GM23248 (cell line): ENCODE results near the gene CLSTN2. TPM values are rescaled to one million over a fixed set of nuclear protein-coding genes. Genes with fewer than 3 reads are reported as not detected.

Source experiments
- DNase-seq: peaks from one replicate; pipeline ENCODE4 v3.0.0-alpha.2; 2015
- H2AFZ ChIP-seq: fragments of 200-600 bp; sonication (generic); 2 replicates; pipeline ENCODE4 v1.6.1; 2016; ENCODE audit warnings: antibody characterized with exemption
- H3F3A ChIP-seq: fragments of 200-600 bp; sonication (generic); 2 replicates; pipeline ENCODE4 v1.6.1; 2016; ENCODE audit warnings: mild to moderate bottlenecking, antibody characterized with exemption, mixed run types; ENCODE audit not compliant: insufficient read depth
- H3K27ac ChIP-seq: fragments of 200-600 bp; sonication (generic); 2 replicates; pipeline ENCODE4 v1.5.1; 2016; ENCODE audit warnings: mild to moderate bottlenecking
- H3K27me3 ChIP-seq: fragments of 200-600 bp; sonication (generic); replicated peaks from 2 replicates; pipeline ENCODE4 v1.6.1; 2016; ENCODE audit warnings: mild to moderate bottlenecking; ENCODE audit not compliant: insufficient read depth
- H3K36me3 ChIP-seq: fragments of 200-600 bp; sonication (generic); 2 replicates; pipeline ENCODE4 v1.6.1; 2016; ENCODE audit warnings: low read depth, mild to moderate bottlenecking
- H3K4me1 ChIP-seq: fragments of 200-600 bp; sonication (generic); 2 replicates; pipeline ENCODE4 v1.6.1; 2016; ENCODE audit warnings: mild to moderate bottlenecking; ENCODE audit not compliant: insufficient read depth
- H3K4me2 ChIP-seq: fragments of 200-600 bp; sonication (generic); one replicate; pipeline ENCODE4 v1.6.1; 2016; ENCODE audit warnings: mild to moderate bottlenecking; ENCODE audit not compliant: unreplicated experiment
- H3K4me3 ChIP-seq: fragments of 200-600 bp; sonication (generic); 2 replicates; pipeline ENCODE4 v1.5.1; 2016; ENCODE audit warnings: mild to moderate bottlenecking
- H3K79me2 ChIP-seq: fragments of 200-600 bp; sonication (generic); 2 replicates; pipeline ENCODE4 v1.6.1; 2016; ENCODE audit warnings: mild to moderate bottlenecking; ENCODE audit not compliant: insufficient read depth
- H3K9ac ChIP-seq: fragments of 200-600 bp; sonication (generic); 2 replicates; pipeline ENCODE4 v1.6.1; 2016; ENCODE audit warnings: mild to moderate bottlenecking
- H3K9me2 ChIP-seq: fragments of 200-600 bp; sonication (generic); 2 replicates; pipeline ENCODE4 v1.6.1; 2016; ENCODE audit warnings: mixed run types, mild to moderate bottlenecking, moderate library complexity; ENCODE audit not compliant: insufficient read depth
- H3K9me3 ChIP-seq: fragments of 200-600 bp; sonication (generic); one replicate; pipeline ENCODE4 v1.6.1; 2017; ENCODE audit warnings: low read depth
- H4K20me1 ChIP-seq: fragments of 200-600 bp; sonication (generic); 2 replicates; pipeline ENCODE4 v1.6.0; 2016; ENCODE audit not compliant: insufficient read depth
- EZH2 ChIP-seq: fragments of 200-600 bp; sonication (generic); IDR thresholded peaks from 2 replicates; pipeline ENCODE4 v1.6.1; 2018; ENCODE audit warnings: antibody characterized with exemption, mild to moderate bottlenecking; ENCODE audit not compliant: insufficient read depth, poor library complexity, severe bottlenecking
- EZH2phosphoT487 ChIP-seq: fragments of 200-600 bp; sonication (generic); IDR thresholded peaks from 2 replicates; pipeline ENCODE4 v1.6.1; 2018; ENCODE audit warnings: antibody characterized with exemption, moderate library complexity, mild to moderate bottlenecking, low read depth; ENCODE audit not compliant: insufficient read depth
- WGBS, 2 experiments: methylation state at CpG; one replicate each; pipeline ENCODE4 v1.1.6; 2015 to 2017; ENCODE audit warnings: low lambda C conversion rate in 2 of 2, low coverage in 1 of 2; ENCODE audit errors: missing lambda C conversion rate in 2 of 2; 5-methylcytosine and 5-hydroxymethylcytosine counted together
- in situ Hi-C: fragments of 300-500 bp; cut with MboI; formaldehyde crosslinking; loops from 2 replicates; pipeline ENCODE4 v1.15.0; 2020
- polyA plus RNA-seq: library from polyadenylated mRNA; unstranded; fragments of >200 nt; fragmentation: Nextera tagmentation; extraction: Ambion mirVana; gene quantifications from 2 replicates; pipeline ENCODE4 v1.2.1, GENCODE V29; 2016
- total RNA-seq: library from RNA; depleted of rRNA; stranded (reverse); fragments of >200 nt; shearing (Covaris generic); gene quantifications from 2 replicates; pipeline ENCODE4 v1.2.3, GENCODE V29; 2014

The CLSTN2 gene
- total and polyA plus RNA-seq, 2 experiments from 2014 or later = not detected

GRCh38 chr3:140023616-140024530, 88.9 kb downstream of the CLSTN2 start:
- Histone ChIP-seq H3K9me3 (no peaks in the 10 kb centered on the region), H3K27ac (no peak overlapping the region), H3F3A (no peaks in the 10 kb centered on the region), H3K4me2 (no peak overlapping the region), H2AFZ (no peak overlapping the region), H3K9me2 (no peaks in the 10 kb centered on the region), H3K36me3 (no peaks in the 10 kb centered on the region), H3K79me2 (no peaks in the 10 kb centered on the region), H3K27me3 (no peaks in the 10 kb centered on the region), H3K4me3 (no peak overlapping the region), H4K20me1 (no peaks in the 10 kb centered on the region), H3K4me1 (no peaks in the 10 kb centered on the region), H3K9ac (no peak overlapping the region)
- in situ Hi-C loops = no loop called here
- 10 to 13% methylated on average over 12 of the region's 12 CpGs for WGBS, 2 experiments
- TF ChIP-seq EZH2phosphoT487 (no peak), EZH2 (no peak)
- DNase-seq = peak; percentile 20

GRCh38 chr3:140031170-140031569, 96.2 kb downstream of the CLSTN2 start:
- H3K36me3 ChIP-seq = no peaks in the 10 kb centered on the region
- H3K27me3 ChIP-seq = no peaks in the 10 kb centered on the region
- no peaks in the 10 kb centered on the region for H4K20me1 ChIP-seq
- H2AFZ ChIP-seq = no peak overlapping the region
- H3K27ac ChIP-seq = no peak overlapping the region
- H3K9me3 ChIP-seq = no peaks in the 10 kb centered on the region
- no peak overlapping the region for H3K9ac ChIP-seq
- H3K4me2 ChIP-seq = no peak overlapping the region
- H3K9me2 ChIP-seq = no peaks in the 10 kb centered on the region
- no peaks in the 10 kb centered on the region for H3F3A ChIP-seq
- in situ Hi-C loops = no loop called here
- WGBS, 2 experiments = 41 to 53% methylated on average over 4 of the region's 4 CpGs
- no peaks in the 10 kb centered on the region for H3K79me2 ChIP-seq
- no peak for DNase-seq
- TF ChIP-seq EZH2phosphoT487 (no peak), EZH2 (no peak)
- no peak overlapping the region for H3K4me3 ChIP-seq
- no peaks in the 10 kb centered on the region for H3K4me1 ChIP-seq

DNA sequence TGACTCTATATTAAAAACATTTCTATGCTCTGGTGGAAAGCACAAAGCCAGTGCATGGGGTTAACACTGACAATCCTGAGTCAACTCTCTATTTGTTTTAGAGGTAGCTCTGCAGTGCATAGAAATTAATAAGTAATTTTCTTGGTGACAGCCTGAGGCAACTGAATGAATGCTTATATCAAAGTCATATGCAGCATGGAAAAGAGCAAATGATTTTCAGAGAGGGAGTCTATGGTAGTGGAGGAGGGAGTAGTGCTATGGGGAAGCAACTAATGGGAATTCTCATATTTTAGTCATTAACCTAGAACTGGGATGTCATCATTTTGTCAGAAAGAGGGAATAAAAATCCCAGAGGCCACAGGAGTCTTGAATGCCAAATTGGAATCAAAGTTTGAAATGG, 99.1 kb downstream of the CLSTN2 start:
- Histone ChIP-seq H3K9ac (no peak overlapping the region), H4K20me1 (no peaks in the 10 kb centered on the region), H3K27ac (no peak overlapping the region), H3F3A (no peaks in the 10 kb centered on the region), H3K9me3 (no peaks in the 10 kb centered on the region), H3K79me2 (no peaks in the 10 kb centered on the region), H3K4me3 (no peak overlapping the region), H3K27me3 (no peaks in the 10 kb centered on the region), H3K9me2 (no peaks in the 10 kb centered on the region), H2AFZ (no peak overlapping the region), H3K36me3 (no peaks in the 10 kb centered on the region), H3K4me2 (no peak overlapping the region), H3K4me1 (no peaks in the 10 kb centered on the region)
- in situ Hi-C loops = no loop called here
- TF ChIP-seq EZH2 = no peak
- DNase-seq = no peak

- Histone ChIP-seq H3K9me2 (no peaks in the 10 kb centered on the region), H3K79me2 (no peaks in the 10 kb centered on the region), H3K27ac (no peak overlapping the region), H3K4me3 (no peak overlapping the region), H3K4me2 (no peak overlapping the region), H3F3A (no peaks in the 10 kb centered on the region), H2AFZ (no peak overlapping the region), H3K36me3 (no peaks in the 10 kb centered on the region), H4K20me1 (no peaks in the 10 kb centered on the region), H3K9ac (no peak overlapping the region), H3K27me3 (no peaks in the 10 kb centered on the region), H3K9me3 (no peaks in the 10 kb centered on the region), H3K4me1 (no peaks in the 10 kb centered on the region)
- in situ Hi-C loops = no loop called here
- TF ChIP-seq EZH2 = no peak
- no peak for TF ChIP-seq EZH2phosphoT487
- 10 to 11% methylated on average over 2 of the region's 2 CpGs for WGBS, 2 experiments
- DNase-seq = no peak
Observed at GRCh38 chr3:140035871-140036270, 100.9 kb downstream of the CLSTN2 start.
